ENCODE data around the gene NPNT. TPM values are rescaled to one million over a fixed set of nuclear protein-coding genes. Genes with fewer than 3 reads are reported as not detected.

The NPNT gene
- total RNA-seq, 2 donors from 2014 or later: not detected

- ATAC-seq: no peak
- H3K27me3 Mint-ChIP-seq: peaks cover 12% of the 10 kb centered on the region
Observed at GRCh38 chr4:105930698-105931097, 35.4 kb downstream of the NPNT start.

GRCh38 chr4:105933083-105933482 is 37.8 kb downstream of the NPNT start:
- no peaks in the 10 kb centered on the region for H3K9me3 ChIP-seq (ENCODE audit: control insufficient read depth, low read length, poor library complexity, severe bottlenecking)
- Mint-ChIP-seq H3K36me3 (ENCODE audit: low read depth) (no peaks in the 10 kb centered on the region), H3K27me3 (peaks cover 13% of the 10 kb centered on the region), H3K27ac (no peak overlapping the region), H3K4me3 (no peak overlapping the region), H3K4me1 (no peaks in the 10 kb centered on the region)
- DNase-seq (no peak), ATAC-seq (no peak)

More at GRCh38 chr4:105930698-105931097, 35.4 kb downstream of the NPNT start:
- Mint-ChIP-seq H3K36me3 (ENCODE audit: low read depth) (no peaks in the 10 kb centered on the region), H3K4me1 (no peaks in the 10 kb centered on the region), H3K27ac (no peak overlapping the region), H3K4me3 (no peak overlapping the region)
- H3K9me3 ChIP-seq (ENCODE audit: control insufficient read depth, low read length, poor library complexity, severe bottlenecking): no peaks in the 10 kb centered on the region
- no peak for DNase-seq

- ATAC-seq (no peak), DNase-seq (no peak)
- H3K27me3 Mint-ChIP-seq: peaks cover 13% of the 10 kb centered on the region
- H3K4me1 Mint-ChIP-seq: no peaks in the 10 kb centered on the region
- H3K27ac Mint-ChIP-seq: no peak overlapping the region
- H3K4me3 Mint-ChIP-seq: no peak overlapping the region
- H3K9me3 ChIP-seq (ENCODE audit: control insufficient read depth, low read length, poor library complexity, severe bottlenecking): no peaks in the 10 kb centered on the region
- H3K36me3 Mint-ChIP-seq (ENCODE audit: low read depth): no peaks in the 10 kb centered on the region
Observed at GRCh38 chr4:105934386-105934785, 39.1 kb downstream of the NPNT start.

GRCh38 chr4:105936901-105937300 is 41.6 kb downstream of the NPNT start:
- ATAC-seq (no peak), DNase-seq (no peak)
- H3K4me1 Mint-ChIP-seq: no peaks in the 10 kb centered on the region
- no peak overlapping the region for H3K4me3 Mint-ChIP-seq
- H3K36me3 Mint-ChIP-seq (ENCODE audit: low read depth): no peaks in the 10 kb centered on the region
- peaks cover 5% of the 10 kb centered on the region for H3K27me3 Mint-ChIP-seq
- H3K9me3 ChIP-seq (ENCODE audit: control insufficient read depth, low read length, poor library complexity, severe bottlenecking): no peaks in the 10 kb centered on the region
- H3K27ac Mint-ChIP-seq: no peak overlapping the region

- peaks cover 5% of the 10 kb centered on the region for H3K27me3 Mint-ChIP-seq
- H3K9me3 ChIP-seq (ENCODE audit: control insufficient read depth, low read length, poor library complexity, severe bottlenecking): no peaks in the 10 kb centered on the region
- H3K4me1 Mint-ChIP-seq: no peaks in the 10 kb centered on the region
- no peak for DNase-seq
- H3K27ac Mint-ChIP-seq: no peak overlapping the region
- no peak for ATAC-seq
- H3K4me3 Mint-ChIP-seq: no peak overlapping the region
- no peaks in the 10 kb centered on the region for H3K36me3 Mint-ChIP-seq (ENCODE audit: low read depth)
Observed at GRCh38 chr4:105937759-105938158, 42.5 kb downstream of the NPNT start.

GRCh38 chr4:105943234-105943633 is 48.0 kb downstream of the NPNT start:
- peaks cover 2% of the 10 kb centered on the region for H3K27me3 Mint-ChIP-seq
- ATAC-seq: no peak
- H3K4me3 Mint-ChIP-seq: no peak overlapping the region
- no peaks in the 10 kb centered on the region for H3K36me3 Mint-ChIP-seq (ENCODE audit: low read depth)
- H3K9me3 ChIP-seq (ENCODE audit: control insufficient read depth, low read length, poor library complexity, severe bottlenecking): no peaks in the 10 kb centered on the region
- DNase-seq: no peak
- H3K27ac Mint-ChIP-seq: no peak overlapping the region
- H3K4me1 Mint-ChIP-seq: no peaks in the 10 kb centered on the region

GRCh38 chr4:105944540-105944939 is 49.3 kb downstream of the NPNT start:
- H3K9me3 ChIP-seq (ENCODE audit: control insufficient read depth, low read length, poor library complexity, severe bottlenecking): no peaks in the 10 kb centered on the region
- Mint-ChIP-seq H3K27ac (no peak overlapping the region), H3K4me3 (no peak overlapping the region), H3K4me1 (no peaks in the 10 kb centered on the region), H3K27me3 (no peaks in the 10 kb centered on the region), H3K36me3 (ENCODE audit: low read depth) (no peaks in the 10 kb centered on the region)
- DNase-seq: no peak
- ATAC-seq: no peak

GRCh38 chr4:105946771-105947170 is 51.5 kb downstream of the NPNT start:
- Mint-ChIP-seq H3K4me3 (no peak overlapping the region), H3K27me3 (no peaks in the 10 kb centered on the region)

GRCh38 chr4:105950701-105951100 is 55.4 kb downstream of the NPNT start:
- no peaks in the 10 kb centered on the region for H3K36me3 Mint-ChIP-seq (ENCODE audit: low read depth)
- no peaks in the 10 kb centered on the region for H3K4me1 Mint-ChIP-seq
- no peak for ATAC-seq

More at GRCh38 chr4:105946771-105947170, 51.5 kb downstream of the NPNT start:
- H3K9me3 ChIP-seq (ENCODE audit: control insufficient read depth, low read length, poor library complexity, severe bottlenecking): no peaks in the 10 kb centered on the region
- no peaks in the 10 kb centered on the region for H3K4me1 Mint-ChIP-seq
- H3K36me3 Mint-ChIP-seq (ENCODE audit: low read depth): no peaks in the 10 kb centered on the region
- H3K27ac Mint-ChIP-seq: no peak overlapping the region
- DNase-seq (no peak), ATAC-seq (no peak)

GRCh38 chr4:105951198-105951597 is 55.9 kb downstream of the NPNT start:
- H3K9me3 ChIP-seq (ENCODE audit: control insufficient read depth, low read length, poor library complexity, severe bottlenecking): no peaks in the 10 kb centered on the region
- ATAC-seq (no peak), DNase-seq (no peak)
- Mint-ChIP-seq H3K36me3 (ENCODE audit: low read depth) (no peaks in the 10 kb centered on the region), H3K27ac (no peak overlapping the region), H3K4me3 (no peak overlapping the region), H3K27me3 (no peaks in the 10 kb centered on the region), H3K4me1 (no peaks in the 10 kb centered on the region)

More at GRCh38 chr4:105950701-105951100, 55.4 kb downstream of the NPNT start:
- DNase-seq: no peak
- H3K27ac Mint-ChIP-seq: no peak overlapping the region
- H3K4me3 Mint-ChIP-seq: no peak overlapping the region
- H3K9me3 ChIP-seq (ENCODE audit: control insufficient read depth, low read length, poor library complexity, severe bottlenecking): no peaks in the 10 kb centered on the region
- no peaks in the 10 kb centered on the region for H3K27me3 Mint-ChIP-seq

- H3K9me3 ChIP-seq (ENCODE audit: control insufficient read depth, low read length, poor library complexity, severe bottlenecking): no peaks in the 10 kb centered on the region
- DNase-seq (no peak), ATAC-seq (no peak)
- no peaks in the 10 kb centered on the region for H3K4me1 Mint-ChIP-seq
- peaks cover 3% of the 10 kb centered on the region for H3K27me3 Mint-ChIP-seq
- no peak overlapping the region for H3K4me3 Mint-ChIP-seq
- no peaks in the 10 kb centered on the region for H3K36me3 Mint-ChIP-seq (ENCODE audit: low read depth)
- H3K27ac Mint-ChIP-seq: no peak overlapping the region
Observed at GRCh38 chr4:105952591-105952990, 57.3 kb downstream of the NPNT start.

- Mint-ChIP-seq H3K27ac (no peak overlapping the region), H3K4me3 (no peak overlapping the region), H3K27me3 (peaks cover 7% of the 10 kb centered on the region), H3K4me1 (no peaks in the 10 kb centered on the region), H3K36me3 (ENCODE audit: low read depth) (no peaks in the 10 kb centered on the region)
- no peaks in the 10 kb centered on the region for H3K9me3 ChIP-seq (ENCODE audit: control insufficient read depth, low read length, poor library complexity, severe bottlenecking)
- ATAC-seq (no peak), DNase-seq (no peak)
Observed at GRCh38 chr4:105956569-105956968, 61.3 kb downstream of the NPNT start.

- Mint-ChIP-seq H3K27ac (no peak overlapping the region), H3K27me3 (peaks cover 13% of the 10 kb centered on the region), H3K36me3 (ENCODE audit: low read depth) (no peaks in the 10 kb centered on the region), H3K4me3 (no peak overlapping the region), H3K4me1 (no peaks in the 10 kb centered on the region)
- ATAC-seq: no peak
- no peak for DNase-seq
- H3K9me3 ChIP-seq (ENCODE audit: control insufficient read depth, low read length, poor library complexity, severe bottlenecking): no peaks in the 10 kb centered on the region
Observed at GRCh38 chr4:105957680-105958079, 62.4 kb downstream of the NPNT start.

GRCh38 chr4:105963461-105964400 is 68.5 kb downstream of the NPNT start:
- H3K36me3 Mint-ChIP-seq (ENCODE audit: low read depth): no peaks in the 10 kb centered on the region
- ATAC-seq: no peak
- no peaks in the 10 kb centered on the region for H3K9me3 ChIP-seq (ENCODE audit: control insufficient read depth, low read length, poor library complexity, severe bottlenecking)
- no peaks in the 10 kb centered on the region for H3K4me1 Mint-ChIP-seq
- H3K27me3 Mint-ChIP-seq: peaks cover 6% of the 10 kb centered on the region
- DNase-seq: no peak
- H3K27ac Mint-ChIP-seq: no peak overlapping the region
- H3K4me3 Mint-ChIP-seq: no peak overlapping the region
